Endothelial cell of umbilical vein (primary cell): ENCODE data around the gene KCNG1. TPM values are rescaled to one million over a fixed set of nuclear protein-coding genes. Genes with fewer than 3 reads are reported as not detected.

ENCODE experiments used
- BruUV-seq: library from RNA; stranded (reverse); fragments of 400-500 nt; replicated peaks from 2 replicates; lab custom pipeline; 2021; lab: Mats Ljungman, UMichigan
- CTCF ChIA-PET: fragments of 300-600, 350-600 bp; sonication (Branson Sonifier 250); formaldehyde crosslinking; loops from one replicate; lab custom pipeline; 2021; ENCODE audit warnings: antibody characterized with exemption, inconsistent platforms; lab: Charles Lee
- POLR2A ChIA-PET: fragments of 300-600, 350-600 bp; sonication (Branson Sonifier 250); formaldehyde crosslinking; loops from one replicate; lab custom pipeline; 2021; ENCODE audit warnings: antibody characterized with exemption, inconsistent platforms; lab: Charles Lee
- DNase-seq: peaks from one replicate; pipeline ENCODE4 v3.0.0-alpha.2; 2011; ENCODE audit warnings: low read depth, low spot score
- FAIRE-seq: peaks from 2 replicates; lab custom pipeline; 2011; peaks lifted over from hg19 to GRCh38; lab: Jason Lieb, UNC
- H2AFZ ChIP-seq: 2 replicates; pipeline ENCODE4 v1.6.0; 2012; ENCODE audit warnings: low read depth, low read length, control low read depth, inconsistent platforms
- H3K27ac ChIP-seq: 2 replicates; pipeline ENCODE4 v1.5.1; 2011; ENCODE audit warnings: low read depth, mild to moderate bottlenecking, control low read depth, low read length, moderate library complexity; ENCODE audit not compliant: insufficient read depth
- H3K27me3 ChIP-seq, 2 experiments: 2 replicates each; pipeline versions ENCODE4 v1.6.0 to v1.6.1; 2011; ENCODE audit warnings: low read length in 2 of 2, mixed read lengths in 1 of 2; ENCODE audit not compliant: control insufficient read depth in 2 of 2, insufficient read depth in 2 of 2
- H3K36me3 ChIP-seq, 2 experiments: 2 replicates in 1 of 2; 3 replicates in 1 of 2; pipeline ENCODE4 v1.5.1; 2011; ENCODE audit warnings: low read length in 2 of 2, mild to moderate bottlenecking in 1 of 2, moderate library complexity in 1 of 2; ENCODE audit not compliant: control insufficient read depth in 2 of 2, insufficient read depth in 2 of 2; ENCODE audit errors: extremely low read depth in 1 of 2
- H3K4me1 ChIP-seq: 3 replicates; pipeline ENCODE4 v1.5.1; 2011; ENCODE audit warnings: mild to moderate bottlenecking, low read length; ENCODE audit not compliant: control insufficient read depth, insufficient read depth; ENCODE audit errors: extremely low read depth
- H3K4me2 ChIP-seq: 2 replicates; pipeline ENCODE4 v1.6.1; 2011; ENCODE audit warnings: low read length, control low read depth, mixed read lengths; ENCODE audit not compliant: insufficient read depth
- H3K4me3 ChIP-seq, 3 experiments: fragments of 200-600 bp in 1 of 3; sonication (generic), shearing (Covaris generic) in 1 of 3; replicated peaks in 1 of 3; 2 replicates each; pipeline ENCODE4 v1.5.1; 2011 to 2016; ENCODE audit warnings: control low read depth in 3 of 3, low read length in 3 of 3, mild to moderate bottlenecking in 2 of 3, inconsistent platforms in 1 of 3, low read depth in 1 of 3, moderate library complexity in 1 of 3; ENCODE audit not compliant: insufficient read depth in 1 of 3
- H3K79me2 ChIP-seq: 2 replicates; pipeline ENCODE4 v1.6.0; 2012; ENCODE audit warnings: low read length, inconsistent platforms; ENCODE audit not compliant: control insufficient read depth, insufficient read depth
- H3K9ac ChIP-seq: replicated peaks from 2 replicates; pipeline ENCODE3; 2011; ENCODE audit warnings: low read length, control low read depth; ENCODE audit not compliant: insufficient read depth; ENCODE audit errors: extremely low read depth
- H3K9me1 ChIP-seq: replicated peaks from 3 replicates; pipeline ENCODE4 v1.6.0; 2011; ENCODE audit warnings: mild to moderate bottlenecking, low read length; ENCODE audit not compliant: control insufficient read depth, insufficient read depth; ENCODE audit errors: extremely low read depth
- H3K9me3 ChIP-seq: replicated peaks from 2 replicates; pipeline ENCODE4 v1.5.1; 2012; ENCODE audit warnings: low read length, inconsistent platforms; ENCODE audit not compliant: control insufficient read depth, insufficient read depth
- H4K20me1 ChIP-seq: replicated peaks from 2 replicates; pipeline ENCODE3; 2011; ENCODE audit warnings: mild to moderate bottlenecking, low read length; ENCODE audit not compliant: control insufficient read depth, insufficient read depth; ENCODE audit errors: extremely low read depth
- EZH2 ChIP-seq: IDR thresholded peaks from 2 replicates; pipeline ENCODE4 v1.6.1; 2012; ENCODE audit warnings: borderline replicate concordance, low read depth, mild to moderate bottlenecking, moderate library complexity, low read length, inconsistent platforms; ENCODE audit not compliant: severe bottlenecking
- FOS ChIP-seq: IDR thresholded peaks from 2 replicates; pipeline ENCODE4 v1.6.1; 2011; ENCODE audit warnings: mild to moderate bottlenecking, low read length, moderate library complexity, borderline replicate concordance; ENCODE audit not compliant: insufficient read depth
- GATA2 ChIP-seq: IDR thresholded peaks from 2 replicates; pipeline ENCODE4 v1.7.0; 2011; ENCODE audit warnings: low read depth, mild to moderate bottlenecking, moderate library complexity, mixed read lengths, low read length; ENCODE audit not compliant: insufficient read length, insufficient read depth
- JUN ChIP-seq: IDR thresholded peaks from 2 replicates; pipeline ENCODE4 v1.6.1; 2011; ENCODE audit warnings: borderline replicate concordance, low read depth; ENCODE audit not compliant: insufficient read length, insufficient read depth
- MYC ChIP-seq: IDR thresholded peaks from one replicate; pipeline ENCODE4 v1.6.1; 2011; ENCODE audit warnings: mild to moderate bottlenecking, low read depth, low read length
- POLR2A ChIP-seq: IDR thresholded peaks from 2 replicates; pipeline ENCODE4 v1.6.1; 2012; ENCODE audit warnings: low read depth, mild to moderate bottlenecking, control low read depth, low read length
- POLR2AphosphoS5 ChIP-seq: IDR thresholded peaks from 2 replicates; pipeline ENCODE4 v1.6.1; 2012; ENCODE audit warnings: low read depth, mild to moderate bottlenecking, control low read depth, low read length, moderate library complexity; ENCODE audit not compliant: insufficient read depth
- dilution Hi-C: fragments of 300-500 bp; cut with MboI; formaldehyde crosslinking; loops from one replicate; pipeline ENCODE4 v1.15.0; 2019; ENCODE audit warnings: low sequenced_read_pairs; ENCODE audit not compliant: extremely low pct_ligation_motif_present
- intact Hi-C: fragments of 100-400 bp; cut with micrococcal nuclease; formaldehyde crosslinking; loops from one replicate; pipeline ENCODE4 v1.10.0; 2022
- polyA plus RNA-seq, 4 experiments: library from polyadenylated mRNA; depleted of rRNA in 3 of 4; stranded (reverse) in 3 of 4; unstranded in 1 of 4; fragments of >200 nt; gene quantifications; 2 replicates each; pipeline versions ENCODE4 v1.2.1 to v1.2.3, GENCODE V29; 2011 to 2012; ENCODE audit warnings: missing spikeins in 1 of 4
- total RNA-seq: library from RNA; stranded (reverse); gene quantifications from 2 replicates; pipeline ENCODE4 v1.2.3, GENCODE V29; 2021
- TF ChIP-seq, protein P1 (sequence below), 2 donors: IDR thresholded peaks; 1 replicate in 1 of 2; 2 replicates in 1 of 2; pipeline ENCODE4 v1.5.1; 2011; ENCODE audit warnings: low read length in 2 of 2, mild to moderate bottlenecking in 2 of 2, moderate library complexity in 2 of 2, control low read depth in 1 of 2, inconsistent platforms in 1 of 2, low read depth in 1 of 2; ENCODE audit not compliant: insufficient read depth in 1 of 2; ENCODE audit errors: extremely low read depth in 1 of 2
- TF ChIP-seq, protein P2 (sequence below): IDR thresholded peaks from 2 replicates; pipeline ENCODE4 v1.6.1; 2011; ENCODE audit not compliant: insufficient read depth, insufficient read length

The KCNG1 gene
- total and polyA plus RNA-seq, 2 donors (not counting 3 experiments of a cell fraction or from before 2014, with no cell fraction given), result 0.22 to 1.1 TPM

DNA sequence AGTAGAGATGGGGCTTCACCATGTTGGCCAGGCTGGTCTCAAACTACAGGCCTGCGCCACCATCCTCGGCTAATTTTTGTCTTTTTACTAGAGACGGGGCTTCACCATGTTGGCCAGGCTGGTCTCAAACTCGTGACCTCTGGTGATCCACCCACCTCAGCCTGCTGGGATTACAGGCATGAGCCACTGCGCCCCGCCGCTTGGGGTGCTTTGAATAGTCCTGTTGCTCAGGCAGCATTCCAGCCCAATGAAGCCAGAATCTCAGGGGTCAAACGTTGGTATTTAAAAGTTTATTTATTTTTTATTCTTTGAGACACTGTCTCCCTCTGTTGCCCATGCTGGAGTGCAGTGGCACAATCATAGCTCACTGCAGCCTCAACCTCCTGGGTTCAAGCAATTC, 53.0 kb downstream of the KCNG1 start:
- intact Hi-C loops, result loop anchor here (10.0 kb wide), 1 partner anchor 495 kb away; no protein-coding TSS in a partner anchor
- no peaks in the 10 kb centered on the region for H3K79me2 ChIP-seq
- no TSS peak for BruUV-seq

DNA sequence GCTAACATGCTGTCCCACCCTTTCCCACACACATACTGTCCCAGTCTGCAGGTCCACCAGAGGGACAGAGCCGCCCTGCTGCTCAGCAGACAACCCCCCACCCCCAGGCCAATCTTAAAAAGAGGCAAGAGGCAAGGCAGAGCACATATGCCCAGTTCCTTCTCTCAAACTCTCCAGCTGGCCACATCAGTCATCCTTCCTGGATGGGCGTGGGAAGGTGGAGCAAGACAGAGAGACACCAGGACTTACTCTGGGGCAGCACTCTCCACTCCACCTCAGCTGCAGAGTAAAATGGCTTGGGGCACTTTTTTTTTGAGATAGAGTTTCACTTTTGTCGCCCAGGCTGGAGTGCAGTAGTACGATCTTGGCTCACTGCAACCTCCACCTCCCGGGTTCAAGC, 53.5 kb downstream of the KCNG1 start:
- intact Hi-C loops, result no loop called here
- POLR2A ChIA-PET, result no interaction called here
- FAIRE-seq, result no peak
- CTCF ChIA-PET, result interaction anchor here (2.5 kb wide), 1 partner anchor 12 kb away, joined by 10 read pairs; no protein-coding TSS in a partner anchor
- Histone ChIP-seq H4K20me1 (no peaks in the 10 kb centered on the region), H3K27ac (no peak overlapping the region), H2AFZ (no peak overlapping the region), H3K4me1 (no peaks in the 10 kb centered on the region), H3K79me2 (no peaks in the 10 kb centered on the region), H3K4me3 (no peak overlapping the region), H3K36me3 (no peaks in the 10 kb centered on the region), H3K4me2 (no peak overlapping the region), H3K9me3 (no peaks in the 10 kb centered on the region), H3K9ac (no peak overlapping the region), H3K9me1 (no peaks in the 10 kb centered on the region), H3K27me3 (peaks cover 7 to 8% of the 10 kb centered on the region in 2 experiments)
- no TSS peak for BruUV-seq
- dilution Hi-C loops, result no loop called here
- no peak for TF ChIP-seq GATA2
- no peak for TF ChIP-seq POLR2AphosphoS5
- TF ChIP-seq JUN, result no peak
- TF ChIP-seq, protein P1, sequence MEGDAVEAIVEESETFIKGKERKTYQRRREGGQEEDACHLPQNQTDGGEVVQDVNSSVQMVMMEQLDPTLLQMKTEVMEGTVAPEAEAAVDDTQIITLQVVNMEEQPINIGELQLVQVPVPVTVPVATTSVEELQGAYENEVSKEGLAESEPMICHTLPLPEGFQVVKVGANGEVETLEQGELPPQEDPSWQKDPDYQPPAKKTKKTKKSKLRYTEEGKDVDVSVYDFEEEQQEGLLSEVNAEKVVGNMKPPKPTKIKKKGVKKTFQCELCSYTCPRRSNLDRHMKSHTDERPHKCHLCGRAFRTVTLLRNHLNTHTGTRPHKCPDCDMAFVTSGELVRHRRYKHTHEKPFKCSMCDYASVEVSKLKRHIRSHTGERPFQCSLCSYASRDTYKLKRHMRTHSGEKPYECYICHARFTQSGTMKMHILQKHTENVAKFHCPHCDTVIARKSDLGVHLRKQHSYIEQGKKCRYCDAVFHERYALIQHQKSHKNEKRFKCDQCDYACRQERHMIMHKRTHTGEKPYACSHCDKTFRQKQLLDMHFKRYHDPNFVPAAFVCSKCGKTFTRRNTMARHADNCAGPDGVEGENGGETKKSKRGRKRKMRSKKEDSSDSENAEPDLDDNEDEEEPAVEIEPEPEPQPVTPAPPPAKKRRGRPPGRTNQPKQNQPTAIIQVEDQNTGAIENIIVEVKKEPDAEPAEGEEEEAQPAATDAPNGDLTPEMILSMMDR (IDR thresholded peaks at IDR 0.05; ENCODE audit: extremely low read depth in 1 of 2, insufficient read depth in 1 of 2, low read depth in 1 of 2, low read length in 2 of 2), result no peak
- no peak for TF ChIP-seq FOS
- no peak for TF ChIP-seq POLR2A
- no peak for TF ChIP-seq EZH2
- TF ChIP-seq MYC, result no peak
- TF ChIP-seq, protein P2, sequence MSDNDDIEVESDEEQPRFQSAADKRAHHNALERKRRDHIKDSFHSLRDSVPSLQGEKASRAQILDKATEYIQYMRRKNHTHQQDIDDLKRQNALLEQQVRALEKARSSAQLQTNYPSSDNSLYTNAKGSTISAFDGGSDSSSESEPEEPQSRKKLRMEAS, result no peak
- DNase-seq, result no peak

More for the DNA sequence above, 53.0 kb downstream of the KCNG1 start:
- TF ChIP-seq MYC, result no peak
- TF ChIP-seq, protein P1 (IDR thresholded peaks at IDR 0.05; ENCODE audit: extremely low read depth in 1 of 2, insufficient read depth in 1 of 2, low read depth in 1 of 2, low read length in 2 of 2), result no peak
- no peak for TF ChIP-seq EZH2
- TF ChIP-seq, protein P2, result no peak
- peaks cover 7 to 8% of the 10 kb centered on the region in 2 experiments for H3K27me3 ChIP-seq
- H2AFZ ChIP-seq, result no peak overlapping the region
- no peak overlapping the region for H3K27ac ChIP-seq
- dilution Hi-C loops, result no loop called here
- POLR2A ChIA-PET, result no interaction called here
- DNase-seq (no peak), FAIRE-seq (no peak)
- H3K4me2 ChIP-seq, result no peak overlapping the region
- no peaks in the 10 kb centered on the region for H3K9me1 ChIP-seq
- CTCF ChIA-PET, result no interaction called here
- H3K4me3 ChIP-seq, result no peak overlapping the region
- no peak overlapping the region for H3K9ac ChIP-seq
- H3K36me3 ChIP-seq, result no peaks in the 10 kb centered on the region
- no peaks in the 10 kb centered on the region for H3K9me3 ChIP-seq
- H4K20me1 ChIP-seq, result no peaks in the 10 kb centered on the region
- H3K4me1 ChIP-seq, result no peaks in the 10 kb centered on the region
